A673 (cell line): ENCODE measurements around the gene GOLM1.

ENCODE experiments used
- EZH2 ChIP-seq: fragments of 200-600 bp; sonication (generic); IDR thresholded peaks from 2 replicates; pipeline ENCODE4 v1.6.1; 2017; ENCODE audit warnings: borderline replicate concordance, low read depth, mild to moderate bottlenecking, mixed read lengths, antibody characterized with exemption, low read length; ENCODE audit not compliant: poor library complexity, severe bottlenecking
- TF ChIP-seq, protein P1 (sequence below): fragments of 300-800, 200-600 bp; sonication (generic); conservative IDR thresholded peaks from 2 replicates; pipeline ENCODE4 v1.5.1; 2017; ENCODE audit warnings: low read depth, mild to moderate bottlenecking, antibody characterized with exemption, low read length, moderate library complexity, mixed read lengths

DNA sequence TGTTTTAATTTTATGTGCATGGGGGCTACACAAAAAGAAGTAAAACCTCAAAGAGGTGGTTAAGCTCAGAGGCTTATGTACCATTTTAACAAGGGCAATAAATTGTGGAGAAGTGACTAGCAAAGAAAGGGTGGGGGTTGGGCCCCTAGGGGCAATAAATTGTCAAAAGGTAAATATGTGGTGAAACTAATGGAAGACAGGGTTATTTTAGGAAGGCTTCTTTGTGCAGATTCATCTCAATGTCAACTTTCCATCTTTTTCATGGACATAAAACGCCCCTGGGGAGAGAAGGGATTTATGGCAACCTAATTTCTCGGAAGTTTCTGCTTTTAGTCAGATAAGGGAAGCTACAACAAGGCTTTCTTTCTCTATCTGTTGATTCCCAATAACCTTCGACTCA, 42.5 kb upstream of the GOLM1 start:
- TF ChIP-seq, protein P1, sequence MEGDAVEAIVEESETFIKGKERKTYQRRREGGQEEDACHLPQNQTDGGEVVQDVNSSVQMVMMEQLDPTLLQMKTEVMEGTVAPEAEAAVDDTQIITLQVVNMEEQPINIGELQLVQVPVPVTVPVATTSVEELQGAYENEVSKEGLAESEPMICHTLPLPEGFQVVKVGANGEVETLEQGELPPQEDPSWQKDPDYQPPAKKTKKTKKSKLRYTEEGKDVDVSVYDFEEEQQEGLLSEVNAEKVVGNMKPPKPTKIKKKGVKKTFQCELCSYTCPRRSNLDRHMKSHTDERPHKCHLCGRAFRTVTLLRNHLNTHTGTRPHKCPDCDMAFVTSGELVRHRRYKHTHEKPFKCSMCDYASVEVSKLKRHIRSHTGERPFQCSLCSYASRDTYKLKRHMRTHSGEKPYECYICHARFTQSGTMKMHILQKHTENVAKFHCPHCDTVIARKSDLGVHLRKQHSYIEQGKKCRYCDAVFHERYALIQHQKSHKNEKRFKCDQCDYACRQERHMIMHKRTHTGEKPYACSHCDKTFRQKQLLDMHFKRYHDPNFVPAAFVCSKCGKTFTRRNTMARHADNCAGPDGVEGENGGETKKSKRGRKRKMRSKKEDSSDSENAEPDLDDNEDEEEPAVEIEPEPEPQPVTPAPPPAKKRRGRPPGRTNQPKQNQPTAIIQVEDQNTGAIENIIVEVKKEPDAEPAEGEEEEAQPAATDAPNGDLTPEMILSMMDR, result no peak
- TF ChIP-seq EZH2, result no peak
